HEK293T (cell line): ENCODE data around the gene CDC42BPG.

Source experiments
- CTCF ChIA-PET: fragments of 350-600 bp; formaldehyde crosslinking; extraction: SDS; loops from one replicate; lab custom pipeline; 2021; ENCODE audit warnings: antibody characterized with exemption, inconsistent platforms; lab: Yijun Ruan, JAX
- POLR2A ChIA-PET: fragments of 350-600 bp; formaldehyde crosslinking; extraction: SDS; loops from one replicate; lab custom pipeline; 2020; ENCODE audit warnings: antibody characterized with exemption, inconsistent platforms; lab: Yijun Ruan, JAX
- DNase-seq: peaks from one replicate; pipeline ENCODE4 v3.0.0; 2012; ENCODE audit warnings: mixed read lengths; ENCODE audit errors: extremely low spot score
- ARNT ChIP-seq: fragments of 450-650 bp; IDR thresholded peaks from 2 replicates; pipeline ENCODE4 v1.6.1; 2017; ENCODE audit warnings: mild to moderate bottlenecking
- BHLHE40 ChIP-seq: fragments of 450-650 bp; IDR thresholded peaks from 2 replicates; pipeline ENCODE4 v1.6.1; 2016; ENCODE audit warnings: mild to moderate bottlenecking, moderate library complexity, borderline replicate concordance
- CTBP1 ChIP-seq: fragments of 450-650 bp; IDR thresholded peaks from 2 replicates; pipeline ENCODE4 v1.6.1; 2016; ENCODE audit warnings: borderline replicate concordance
- ELF4 ChIP-seq: fragments of 450-650 bp; IDR thresholded peaks from 2 replicates; pipeline ENCODE4 v1.6.1; 2017; ENCODE audit warnings: antibody characterized with exemption
- FOXA1 ChIP-seq: fragments of 450-650 bp; IDR thresholded peaks from 2 replicates; pipeline ENCODE4 v1.6.1; 2016; ENCODE audit warnings: mild to moderate bottlenecking
- FOXK2 ChIP-seq: fragments of 450-650 bp; IDR thresholded peaks from 2 replicates; pipeline ENCODE4 v1.6.1; 2016; ENCODE audit warnings: mild to moderate bottlenecking
- FOXM1 ChIP-seq: fragments of 450-650 bp; IDR thresholded peaks from 2 replicates; pipeline ENCODE4 v1.6.1; 2017; ENCODE audit warnings: mild to moderate bottlenecking, borderline replicate concordance
- HDGF ChIP-seq: fragments of 450-650 bp; IDR thresholded peaks from 2 replicates; pipeline ENCODE4 v1.6.1; 2017; ENCODE audit warnings: antibody characterized with exemption, borderline replicate concordance
- L3MBTL2 ChIP-seq: fragments of 450-650 bp; conservative IDR thresholded peaks from 2 replicates; pipeline ENCODE4 v1.6.1; 2016; ENCODE audit warnings: mild to moderate bottlenecking
- LEF1 ChIP-seq: fragments of 450-650 bp; IDR thresholded peaks from 2 replicates; pipeline ENCODE4 v1.6.1; 2017; ENCODE audit warnings: mild to moderate bottlenecking, borderline replicate concordance
- NFRKB ChIP-seq: fragments of 450-650 bp; IDR thresholded peaks from 2 replicates; pipeline ENCODE4 v1.6.1; 2016; ENCODE audit warnings: mild to moderate bottlenecking, moderate library complexity
- SP1 ChIP-seq: fragments of 450-650 bp; IDR thresholded peaks from 2 replicates; pipeline ENCODE4 v1.6.1; 2017
- SUZ12 ChIP-seq: fragments of 450-650 bp; IDR thresholded peaks from 2 replicates; pipeline ENCODE4 v1.6.1; 2016; ENCODE audit warnings: mild to moderate bottlenecking
- TARDBP ChIP-seq: fragments of 450-650 bp; IDR thresholded peaks from 2 replicates; pipeline ENCODE4 v1.6.1; 2016
- ZNF384 ChIP-seq: fragments of 450-650 bp; IDR thresholded peaks from 2 replicates; pipeline ENCODE4 v1.6.1; 2016
- TF ChIP-seq, protein P1 (sequence below): fragments of 450-650 bp; IDR thresholded peaks from 2 replicates; pipeline ENCODE4 v1.6.1; 2016

The CDC42BPG gene

DNA sequence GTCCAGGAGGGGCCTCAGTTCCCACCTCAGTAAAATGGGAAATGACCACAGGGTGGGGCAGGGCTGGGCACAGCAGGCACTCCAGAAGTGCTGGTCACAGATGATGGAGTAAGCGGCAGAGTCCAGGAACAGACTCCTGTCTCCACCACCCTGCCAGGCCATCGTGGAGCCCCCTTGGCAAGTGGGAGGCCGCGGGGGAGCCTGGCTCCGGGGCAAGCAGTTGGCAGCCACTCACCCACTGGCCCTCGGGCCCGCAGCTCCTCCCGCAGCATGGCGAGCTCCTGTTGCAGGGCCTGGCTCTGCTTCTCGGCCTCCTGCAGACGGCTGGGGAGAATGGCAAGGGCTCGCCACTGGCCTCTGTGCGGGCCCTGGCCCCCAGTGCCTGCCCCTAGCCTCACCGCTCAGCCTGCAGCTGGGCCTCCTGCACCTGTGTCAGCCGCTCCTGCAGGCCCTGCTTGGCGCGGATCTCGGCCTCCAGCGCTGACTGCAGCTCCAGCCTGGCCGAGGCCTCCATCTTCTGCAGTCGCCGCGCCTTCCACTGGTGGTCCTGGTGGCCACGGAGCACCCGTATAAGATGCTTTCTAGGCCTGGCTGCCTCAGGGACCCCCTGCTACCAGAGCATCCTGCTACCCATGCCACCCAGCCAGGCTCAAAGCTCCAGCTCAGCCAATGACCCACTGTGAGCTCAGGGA lies 10.3 kb downstream of the CDC42BPG start:
- TF ChIP-seq HDGF: no peak
- no peak for TF ChIP-seq SP1
- TF ChIP-seq BHLHE40: no peak
- no peak for TF ChIP-seq LEF1
- TF ChIP-seq CTBP1: no peak
- TF ChIP-seq NFRKB: no peak
- TF ChIP-seq SUZ12: no peak
- TF ChIP-seq TARDBP: no peak
- no peak for TF ChIP-seq FOXK2
- no peak for TF ChIP-seq FOXA1
- TF ChIP-seq ZNF384: no peak
- no peak for TF ChIP-seq ARNT
- no peak for TF ChIP-seq FOXM1
- TF ChIP-seq L3MBTL2: no peak
- TF ChIP-seq, protein P1, sequence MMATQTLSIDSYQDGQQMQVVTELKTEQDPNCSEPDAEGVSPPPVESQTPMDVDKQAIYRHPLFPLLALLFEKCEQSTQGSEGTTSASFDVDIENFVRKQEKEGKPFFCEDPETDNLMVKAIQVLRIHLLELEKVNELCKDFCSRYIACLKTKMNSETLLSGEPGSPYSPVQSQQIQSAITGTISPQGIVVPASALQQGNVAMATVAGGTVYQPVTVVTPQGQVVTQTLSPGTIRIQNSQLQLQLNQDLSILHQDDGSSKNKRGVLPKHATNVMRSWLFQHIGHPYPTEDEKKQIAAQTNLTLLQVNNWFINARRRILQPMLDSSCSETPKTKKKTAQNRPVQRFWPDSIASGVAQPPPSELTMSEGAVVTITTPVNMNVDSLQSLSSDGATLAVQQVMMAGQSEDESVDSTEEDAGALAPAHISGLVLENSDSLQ: no peak
- CTCF ChIA-PET: interaction anchor here (0.6 to 1.3 kb wide), 3 partner anchors 9 to 140 kb away, joined by 3 read pairs; partner anchors contain the start of gene CDC42BPG
- POLR2A ChIA-PET: interaction anchor here (1.2 kb wide), 1 partner anchor 55 kb away, joined by 3 read pairs; no protein-coding TSS in a partner anchor
- no peak for DNase-seq

DNA sequence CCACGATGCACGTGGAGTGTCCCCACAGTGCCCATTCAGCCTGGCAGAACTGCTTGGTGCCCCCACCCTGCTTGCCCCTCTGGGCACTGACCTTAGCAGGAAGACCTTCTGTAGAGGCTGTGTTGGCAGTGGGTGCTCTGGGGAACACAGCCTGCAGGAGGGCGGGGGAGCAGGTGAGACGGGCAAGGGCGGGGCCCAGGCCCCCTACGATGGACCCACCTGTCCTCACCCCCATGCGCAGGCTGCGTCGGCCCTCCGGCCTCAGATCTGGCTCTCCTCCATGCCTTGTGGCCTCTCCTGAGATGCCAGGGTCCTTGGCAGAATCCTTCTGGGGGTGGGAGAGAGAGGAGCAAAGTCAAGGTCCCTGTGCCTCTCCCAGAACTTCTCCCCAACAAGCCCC lies 10.9 kb downstream of the CDC42BPG start:
- no peak for DNase-seq
- ChIA-PET POLR2A (interaction anchor here (1.0 to 1.2 kb wide), 2 partner anchors 55 kb away, joined by 3 read pairs; partner anchors contain the start of gene SF1), CTCF (interaction anchor here (0.6 kb wide), 1 partner anchor 141 kb away, joined by 3 read pairs; no protein-coding TSS in a partner anchor)
- no peak for TF ChIP-seq SP1
- no peak for TF ChIP-seq NFRKB
- no peak for TF ChIP-seq ELF4
- no peak for TF ChIP-seq LEF1
- no peak for TF ChIP-seq ZNF384
- no peak for TF ChIP-seq CTBP1
- no peak for TF ChIP-seq L3MBTL2
- TF ChIP-seq FOXK2: no peak
- no peak for TF ChIP-seq BHLHE40
- no peak for TF ChIP-seq ARNT
- TF ChIP-seq HDGF: no peak
- TF ChIP-seq, protein P1: no peak
- TF ChIP-seq TARDBP: no peak
- TF ChIP-seq FOXM1: no peak
- TF ChIP-seq FOXA1: no peak
- no peak for TF ChIP-seq SUZ12

DNA sequence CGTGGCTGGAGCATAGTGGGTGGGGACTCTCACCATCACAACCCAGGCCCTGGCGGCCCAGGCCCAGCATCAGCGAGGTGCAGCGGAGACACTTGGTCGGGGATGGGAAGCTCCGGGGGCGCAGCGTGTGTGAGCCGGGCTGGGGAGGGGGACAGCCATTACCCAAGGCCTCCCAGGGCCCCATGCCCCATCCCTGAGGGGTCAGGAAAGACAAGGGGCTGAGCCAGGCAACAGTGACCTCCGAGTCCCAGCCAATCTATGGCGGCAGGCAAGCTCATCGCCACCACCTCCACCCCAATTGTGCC lies 11.3 kb downstream of the CDC42BPG start:
- no peak for DNase-seq
- TF ChIP-seq FOXA1 (no peak), FOXK2 (no peak), L3MBTL2 (no peak), SP1 (no peak), SUZ12 (no peak), BHLHE40 (no peak), ZNF384 (no peak), NFRKB (no peak), TARDBP (no peak), ARNT (no peak), HDGF (no peak), LEF1 (no peak), ELF4 (no peak), FOXM1 (no peak), CTBP1 (no peak)
- TF ChIP-seq, protein P1: no peak
- CTCF ChIA-PET: no interaction called here
- POLR2A ChIA-PET: interaction anchor here (1.0 kb wide), 1 partner anchor 55 kb away, joined by 3 read pairs; the partner anchor contains the start of gene SF1

DNA sequence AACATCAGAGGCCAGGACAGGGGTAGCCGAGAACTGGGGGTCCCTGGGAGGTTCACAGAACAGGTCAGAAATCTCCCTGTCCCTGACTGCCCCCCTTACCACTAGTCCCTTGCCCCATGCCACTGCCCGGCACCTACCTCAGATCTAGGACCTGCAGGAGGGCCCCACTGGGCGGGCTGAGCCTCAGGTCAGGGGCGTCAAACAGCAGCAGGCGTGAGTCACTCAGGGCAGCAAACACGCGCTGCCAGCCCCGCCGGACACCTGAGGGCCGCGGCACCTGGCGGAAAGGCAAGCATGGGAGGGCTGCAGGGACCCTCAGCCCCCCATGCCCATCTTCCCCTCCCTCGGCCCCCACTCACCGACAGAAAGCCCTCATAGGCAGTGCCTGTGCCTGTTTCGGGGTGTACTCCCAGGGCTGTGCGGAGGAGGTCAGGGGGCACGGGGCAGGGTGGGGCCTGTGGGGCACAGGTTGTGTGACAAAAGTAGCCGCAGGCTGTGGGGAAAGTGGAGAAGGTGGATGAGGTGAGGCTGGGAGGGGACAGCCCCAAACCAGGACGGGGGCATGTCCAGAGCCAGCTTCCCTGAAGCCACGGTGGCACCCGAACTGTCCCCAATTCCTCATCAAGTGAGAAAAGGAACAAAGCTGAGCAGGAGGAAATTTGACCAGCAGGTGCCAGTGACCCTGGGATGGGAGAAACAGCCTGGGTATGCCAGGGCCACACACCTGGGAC lies 11.8 kb downstream of the CDC42BPG start:
- no peak for DNase-seq
- ChIA-PET CTCF (no interaction called here), POLR2A (interaction anchor here (1.0 kb wide), 1 partner anchor 54 kb away, joined by 3 read pairs; the partner anchor contains the start of gene SF1)
- TF ChIP-seq ELF4: no peak
- TF ChIP-seq FOXM1: no peak
- no peak for TF ChIP-seq L3MBTL2
- TF ChIP-seq SP1: no peak
- no peak for TF ChIP-seq FOXA1
- no peak for TF ChIP-seq LEF1
- no peak for TF ChIP-seq BHLHE40
- TF ChIP-seq, protein P1: no peak
- TF ChIP-seq NFRKB: no peak
- TF ChIP-seq FOXK2: no peak
- TF ChIP-seq HDGF: no peak
- TF ChIP-seq ARNT: no peak
- no peak for TF ChIP-seq CTBP1
- no peak for TF ChIP-seq ZNF384
- TF ChIP-seq SUZ12: no peak
- TF ChIP-seq TARDBP: no peak
